Measurements from ENCODE around the gene DHFR. TPM values are rescaled to one million over a fixed set of nuclear protein-coding genes. Genes with fewer than 3 reads are reported as not detected.

The DHFR gene
- total RNA-seq, 2 donors from 2014 or later = 3.9 to 4.8 TPM

GRCh38 chr5:80622756-80623155 is 32.0 kb downstream of the DHFR start:
- no peak for TF ChIP-seq CTCF (IDR thresholded peaks at IDR 0.05)

GRCh38 chr5:80620211-80620610 is 34.6 kb downstream of the DHFR start:
- no peaks in the 10 kb centered on the region for H3K4me1 ChIP-seq
- DNase-seq (ENCODE audit: low spot score) = no peak
- H3K27ac ChIP-seq = no peak overlapping the region
- H3K36me3 ChIP-seq = no peaks in the 10 kb centered on the region
- H3K9me3 ChIP-seq = no peaks in the 10 kb centered on the region
- no peak overlapping the region for H3K4me3 ChIP-seq
- no peaks in the 10 kb centered on the region for H3K27me3 ChIP-seq
- TF ChIP-seq CTCF (IDR thresholded peaks at IDR 0.05) = no peak

More at GRCh38 chr5:80622756-80623155, 32.0 kb downstream of the DHFR start:
- H3K27me3 ChIP-seq = no peaks in the 10 kb centered on the region
- H3K9me3 ChIP-seq = no peaks in the 10 kb centered on the region
- H3K4me1 ChIP-seq = no peaks in the 10 kb centered on the region
- no peak for DNase-seq (ENCODE audit: low spot score)
- H3K27ac ChIP-seq = no peak overlapping the region
- H3K36me3 ChIP-seq = no peaks in the 10 kb centered on the region
- H3K4me3 ChIP-seq = no peak overlapping the region

GRCh38 chr5:80619086-80619485 is 35.7 kb downstream of the DHFR start:
- Histone ChIP-seq H3K9me3 (no peaks in the 10 kb centered on the region), H3K27me3 (no peaks in the 10 kb centered on the region), H3K4me1 (no peaks in the 10 kb centered on the region), H3K36me3 (no peaks in the 10 kb centered on the region), H3K4me3 (no peak overlapping the region), H3K27ac (no peak overlapping the region)
- TF ChIP-seq CTCF (IDR thresholded peaks at IDR 0.05) = no peak
- DNase-seq (ENCODE audit: low spot score) = no peak

- H3K27ac ChIP-seq = no peak overlapping the region
- no peaks in the 10 kb centered on the region for H3K4me1 ChIP-seq
- no peak for TF ChIP-seq CTCF (IDR thresholded peaks at IDR 0.05)
- no peak for DNase-seq (ENCODE audit: low spot score)
- H3K27me3 ChIP-seq = no peaks in the 10 kb centered on the region
- H3K36me3 ChIP-seq = no peaks in the 10 kb centered on the region
- no peak overlapping the region for H3K4me3 ChIP-seq
- no peaks in the 10 kb centered on the region for H3K9me3 ChIP-seq
Observed at GRCh38 chr5:80618438-80618837, 36.3 kb downstream of the DHFR start.

- Histone ChIP-seq H3K27me3 (no peaks in the 10 kb centered on the region), H3K4me1 (no peaks in the 10 kb centered on the region), H3K9me3 (no peaks in the 10 kb centered on the region), H3K27ac (no peak overlapping the region), H3K36me3 (no peaks in the 10 kb centered on the region), H3K4me3 (no peak overlapping the region)
- DNase-seq (ENCODE audit: low spot score) = no peak
- TF ChIP-seq CTCF (IDR thresholded peaks at IDR 0.05) = no peak
Observed at GRCh38 chr5:80615266-80615914, 39.4 kb downstream of the DHFR start.

- Histone ChIP-seq H3K9me3 (peaks cover 2 to 8% of the 10 kb centered on the region in 2 donors), H3K4me1 (no peaks in the 10 kb centered on the region), H3K27me3 (no peaks in the 10 kb centered on the region), H3K4me3 (no peak overlapping the region), H3K27ac (no peak overlapping the region), H3K36me3 (no peaks in the 10 kb centered on the region)
- TF ChIP-seq CTCF (IDR thresholded peaks at IDR 0.05) = no peak
- DNase-seq (ENCODE audit: low spot score) = no peak
Observed at GRCh38 chr5:80609692-80610091, 45.1 kb downstream of the DHFR start.
